T follicular helper cell (primary cell): ENCODE data around the gene CCR8.
"Not testable (repeated sequence)": the region's sequence is repeated elsewhere in the genome, so short reads cannot be mapped to it uniquely, and the experiment has no call there.

Experiments used
- DNase-seq: peaks from one replicate; pipeline ENCODE4 v3.0.0-alpha.2; 2020; ENCODE audit warnings: low read depth

The CCR8 gene

DNA sequence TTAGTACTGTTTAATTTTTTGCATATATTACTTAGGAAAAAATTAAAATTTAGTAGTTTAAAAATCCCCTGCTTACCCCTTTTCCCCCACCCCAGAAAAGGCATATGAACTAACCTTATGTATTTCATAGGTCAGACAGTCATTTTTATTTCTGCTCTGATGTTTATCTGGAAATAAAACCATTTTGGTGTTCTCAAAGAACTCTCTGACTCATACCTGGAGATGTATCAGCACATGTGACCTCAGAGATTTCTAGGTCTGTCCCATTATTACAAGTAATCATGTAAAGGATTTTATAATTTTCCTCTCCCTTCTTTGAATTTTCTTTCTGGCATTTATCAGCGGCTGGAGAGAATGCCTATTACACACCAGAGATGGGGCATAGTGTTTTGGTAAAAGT is 14.1 kb upstream of the CCR8 start:
- no peak for DNase-seq

GRCh38 chr3:39317571-39318169 is 11.8 kb upstream of the CCR8 start:
- DNase-seq, result no peak

DNA sequence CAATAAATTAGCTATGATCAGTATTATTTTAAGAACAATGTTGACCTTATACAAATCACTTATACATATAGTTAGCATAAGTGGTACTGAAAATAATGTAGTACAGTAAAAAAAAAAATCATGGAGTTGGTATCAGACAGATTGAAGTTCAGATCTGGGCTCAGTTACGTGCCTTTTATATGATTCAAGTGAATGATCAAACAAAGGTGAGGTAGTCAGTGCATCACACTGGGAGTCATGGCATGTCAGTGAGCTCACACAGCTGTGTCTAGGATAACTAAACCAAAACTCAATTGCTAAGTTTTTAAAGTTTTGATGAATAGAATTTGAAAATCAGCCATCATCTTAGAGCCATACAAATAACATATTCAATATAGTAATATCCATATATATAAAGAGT is 11.2 kb upstream of the CCR8 start:
- no peak for DNase-seq

DNA sequence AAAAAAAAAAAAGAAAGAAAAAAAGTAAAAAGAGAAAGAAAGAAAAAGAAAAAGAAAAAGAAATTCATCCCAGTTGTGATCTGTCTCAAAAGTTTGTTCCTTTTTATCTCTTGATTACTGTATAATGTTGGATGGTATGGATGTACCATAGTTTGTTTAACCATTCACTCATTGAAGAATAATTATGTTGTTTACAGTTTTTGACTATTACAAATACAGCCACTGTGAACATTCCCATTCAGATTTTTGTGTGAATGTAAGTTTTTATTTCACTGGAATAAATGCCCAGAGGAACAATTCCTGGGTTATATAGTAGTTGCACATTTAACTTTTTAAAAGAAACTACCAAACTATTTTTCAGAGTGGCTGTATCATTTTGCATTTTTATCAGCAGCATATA is 10.3 kb upstream of the CCR8 start:
- no peak for DNase-seq

- DNase-seq, result not testable (repeated sequence)
These were observed 7.9 kb upstream of the CCR8 start for GRCh38 chr3:39321574-39321983.

- DNase-seq, result not testable (repeated sequence)
These were observed 7.2 kb upstream of the CCR8 start for GRCh38 chr3:39322209-39322715.

DNA sequence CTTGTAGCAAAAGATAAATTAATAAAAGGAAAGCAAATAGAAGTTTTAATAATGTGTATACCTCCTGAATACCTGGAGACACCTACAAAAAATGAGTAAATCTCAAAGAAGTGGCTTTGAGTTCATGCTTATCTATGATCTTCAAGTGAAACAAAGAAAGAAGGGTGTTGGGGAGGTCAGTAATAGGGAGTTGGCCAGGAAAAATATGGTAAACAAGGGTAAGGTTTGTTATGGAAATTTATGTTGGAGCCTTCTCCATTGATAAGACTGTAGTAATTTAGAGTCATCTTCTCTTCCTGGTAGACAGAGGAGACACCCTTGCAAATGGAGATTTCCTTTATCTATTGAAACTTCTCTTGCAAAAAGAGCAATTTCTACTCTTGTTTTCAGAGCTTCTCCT is 6.6 kb upstream of the CCR8 start:
- DNase-seq, result no peak

DNA sequence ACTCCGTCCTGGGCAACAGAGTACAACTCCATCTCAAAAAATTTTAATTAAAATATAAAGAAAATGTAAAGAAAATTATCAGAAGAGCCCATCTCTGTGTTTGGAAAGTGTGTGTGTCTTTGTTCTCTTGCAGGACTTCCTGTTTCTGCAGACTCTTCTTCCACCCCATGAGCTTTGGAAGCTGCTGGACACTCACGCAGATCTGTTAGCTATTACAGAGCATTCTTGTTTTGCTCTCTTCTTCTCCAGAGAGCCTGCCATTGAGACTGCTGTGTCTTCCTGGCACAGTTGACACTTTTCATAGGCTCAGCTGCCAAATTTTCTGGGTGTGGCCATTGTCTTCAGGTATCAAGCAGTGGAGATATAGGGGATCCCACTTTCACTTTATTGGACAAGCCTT is 6.0 kb upstream of the CCR8 start:
- DNase-seq, result no peak

DNA sequence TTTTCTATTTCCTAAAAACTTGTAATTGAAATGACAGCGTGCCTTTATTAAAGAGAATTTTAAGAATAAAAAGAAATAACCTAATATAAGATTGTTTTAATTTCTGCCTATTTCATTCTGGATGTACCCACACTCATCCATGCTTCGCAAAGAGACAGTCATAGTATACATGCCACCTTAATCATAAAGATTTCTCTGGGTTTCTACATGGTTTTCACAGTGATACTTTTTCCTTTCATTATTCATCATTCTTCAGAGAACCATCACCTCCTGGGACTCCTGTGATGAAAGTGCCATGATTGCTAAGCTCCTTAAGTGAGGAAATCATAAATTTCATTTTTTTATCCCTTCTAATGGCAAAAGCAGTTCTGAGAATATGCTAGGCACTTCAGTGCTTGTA is 4.3 kb upstream of the CCR8 start:
- no peak for DNase-seq

DNA sequence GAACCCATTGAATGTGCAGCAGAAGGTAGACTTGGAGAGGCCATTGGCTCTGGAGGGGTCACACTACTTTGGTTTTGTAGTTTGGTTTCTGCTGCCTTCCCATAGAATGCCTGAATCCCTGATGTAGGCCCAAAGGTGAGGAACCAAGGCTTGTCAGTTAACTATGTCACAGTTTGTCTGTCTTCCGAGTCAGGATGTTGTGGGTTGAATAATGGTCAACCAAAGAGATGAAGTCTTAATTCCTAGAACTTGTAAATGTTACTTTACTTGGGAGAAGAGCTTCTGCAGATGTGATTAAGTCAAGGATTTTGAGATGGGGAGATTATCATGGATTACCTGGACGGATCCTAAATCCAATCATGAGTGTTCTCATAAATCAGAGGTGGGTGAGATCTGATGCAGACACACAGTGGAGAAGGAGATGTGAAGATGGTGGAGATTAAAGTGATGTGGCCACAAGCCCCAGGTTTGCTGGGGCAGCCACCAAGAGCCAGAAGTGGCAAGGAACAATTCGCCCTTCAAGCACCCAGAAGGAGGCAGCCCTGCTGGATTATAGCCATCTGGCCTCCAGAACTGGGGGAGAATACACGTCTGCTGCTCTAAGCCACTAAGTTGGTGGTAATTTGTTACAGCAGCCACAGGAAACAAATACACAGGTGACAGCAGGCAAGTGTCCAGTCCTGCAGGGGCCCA is 2.3 kb upstream of the CCR8 start:
- DNase-seq, result no peak

GRCh38 chr3:39327746-39328349 is 1.7 kb upstream of the CCR8 start:
- no peak for DNase-seq

DNA sequence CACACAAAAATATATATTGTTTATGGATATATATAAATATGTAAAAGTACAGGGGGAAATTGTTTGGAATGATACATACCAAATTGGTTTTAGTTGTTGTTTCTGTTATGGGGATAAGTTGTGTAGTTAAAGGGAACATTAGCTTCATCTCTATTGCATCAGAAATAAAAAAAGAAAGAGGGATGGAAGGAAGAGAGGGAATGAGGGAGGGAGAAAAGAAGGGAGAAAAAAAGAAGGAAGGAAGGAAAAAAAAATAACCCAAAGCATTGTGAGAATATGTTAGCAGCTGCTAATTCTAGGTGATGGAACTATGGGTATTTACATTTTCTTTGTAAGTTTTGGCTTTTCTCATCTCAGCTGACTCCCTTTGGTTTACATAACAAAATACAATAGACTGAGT is 1.3 kb downstream of the CCR8 start:
- DNase-seq, result no peak

- no peak for DNase-seq
These were observed 3.0 kb downstream of the CCR8 start for GRCh38 chr3:39332525-39332924.

- DNase-seq, result no peak
These were observed 4.1 kb downstream of the CCR8 start for GRCh38 chr3:39333607-39334006.

DNA sequence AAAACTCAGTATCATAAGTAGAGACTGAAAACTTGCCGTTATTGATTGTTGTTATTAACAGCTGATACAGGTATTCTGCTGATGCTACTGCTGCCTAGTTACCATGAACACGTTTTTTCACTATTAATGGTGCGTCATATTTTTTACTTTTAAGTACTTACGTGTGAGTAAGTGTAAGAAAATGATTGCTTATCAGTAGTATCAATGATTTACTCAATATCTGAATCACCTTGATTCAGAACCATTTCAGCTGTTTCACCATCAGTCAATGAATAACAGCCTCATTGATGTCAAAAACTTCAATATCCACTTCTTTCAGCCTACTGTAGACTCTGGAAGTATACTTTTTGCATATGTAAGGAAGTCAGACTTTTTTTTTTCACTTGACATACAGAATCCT is 4.7 kb downstream of the CCR8 start:
- no peak for DNase-seq

- no peak for DNase-seq
These were observed 8.7 kb downstream of the CCR8 start for GRCh38 chr3:39338201-39338600.

GRCh38 chr3:39339086-39339485 is 9.6 kb downstream of the CCR8 start:
- DNase-seq, result no peak

DNA sequence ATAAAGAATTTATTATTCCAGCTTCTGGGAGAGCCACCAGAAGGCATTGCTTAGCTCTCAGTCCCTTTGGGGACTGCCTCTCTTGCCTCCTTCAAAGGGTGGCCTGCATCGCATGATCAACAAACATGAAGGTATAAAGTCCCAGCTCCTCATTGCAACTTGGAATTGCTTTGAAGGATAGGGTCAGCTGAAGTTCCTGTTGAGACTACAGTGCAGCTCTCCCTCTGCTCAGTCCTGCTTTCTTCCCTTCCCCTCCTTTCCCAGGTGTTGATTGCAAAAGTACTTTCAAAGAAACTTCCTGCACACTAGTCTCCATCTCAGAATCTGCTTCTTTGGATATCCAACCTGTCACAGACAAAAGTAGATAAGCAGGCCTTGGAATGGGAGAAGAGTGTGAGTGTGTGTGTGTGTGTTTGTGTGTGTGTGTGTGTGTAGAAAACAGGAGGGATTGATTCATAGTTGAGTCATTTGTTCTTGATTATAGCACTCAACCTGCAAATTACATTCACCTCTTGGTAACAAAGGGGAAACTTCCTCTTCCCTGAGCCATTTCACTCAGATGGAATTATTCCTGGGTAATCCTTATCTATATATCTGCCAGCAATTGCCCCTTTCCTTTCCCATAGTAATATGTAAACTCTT is 13.7 kb downstream of the CCR8 start:
- DNase-seq, result no peak

DNA sequence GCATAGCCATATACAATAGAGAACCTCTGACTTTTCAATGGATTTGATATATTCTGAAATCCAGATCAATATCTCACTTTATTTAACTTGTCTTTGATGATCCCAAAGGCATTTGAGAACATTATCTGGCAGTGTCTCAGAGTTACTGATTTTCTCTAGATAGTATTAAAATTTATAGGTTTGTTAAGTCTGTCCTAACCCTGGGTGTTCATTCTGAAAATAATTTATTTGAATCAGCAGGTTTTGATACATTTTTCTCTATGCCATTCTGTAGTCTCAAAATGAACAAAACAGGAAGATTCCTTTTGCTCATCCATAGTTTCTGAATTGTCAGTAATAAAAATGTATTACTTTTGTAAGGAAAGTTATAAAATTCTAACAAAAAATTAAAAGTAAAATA is 14.3 kb downstream of the CCR8 start:
- DNase-seq, result no peak

DNA sequence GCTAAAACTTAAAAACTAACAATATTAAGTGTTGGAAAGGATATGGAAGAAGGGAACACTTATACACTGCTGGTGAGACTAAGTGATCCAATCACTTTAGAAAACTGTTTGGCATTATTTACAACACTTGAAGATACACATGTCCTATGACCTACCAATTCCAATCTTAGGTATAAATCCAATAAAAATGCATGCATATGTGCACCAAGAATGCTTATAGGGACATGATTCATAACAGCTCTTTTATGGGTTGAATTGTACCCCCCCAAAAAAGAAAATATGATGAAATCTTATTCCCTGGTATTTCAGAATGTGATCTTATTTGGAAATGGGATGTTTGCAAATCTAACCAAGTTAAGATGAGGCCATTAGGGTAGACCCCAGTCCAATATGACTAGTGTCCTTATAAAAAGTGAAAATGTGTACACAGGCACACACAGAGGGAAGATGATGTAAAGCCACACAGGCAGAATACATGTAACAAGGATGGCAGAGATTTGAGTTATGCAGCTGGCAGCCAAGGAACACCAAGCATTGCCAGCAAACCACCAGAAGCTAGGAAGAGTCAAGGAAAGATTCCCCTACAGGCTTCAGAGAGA is 15.3 kb downstream of the CCR8 start:
- DNase-seq, result no peak

GRCh38 chr3:39346785-39347585 is 17.5 kb downstream of the CCR8 start:
- DNase-seq, result no peak

GRCh38 chr3:39347586-39347876 is 18.0 kb downstream of the CCR8 start:
- DNase-seq, result no peak
